GM12873 (cell line): ENCODE data around the gene FBXL7.

ENCODE experiments used
- TF ChIP-seq, protein P1 (sequence below): IDR thresholded peaks from 2 replicates; pipeline ENCODE4 v1.5.1; 2012; ENCODE audit warnings: low read depth, mild to moderate bottlenecking, moderate library complexity, low read length, control low read depth; ENCODE audit not compliant: insufficient read depth; ENCODE audit errors: missing control alignments

The FBXL7 gene

DNA sequence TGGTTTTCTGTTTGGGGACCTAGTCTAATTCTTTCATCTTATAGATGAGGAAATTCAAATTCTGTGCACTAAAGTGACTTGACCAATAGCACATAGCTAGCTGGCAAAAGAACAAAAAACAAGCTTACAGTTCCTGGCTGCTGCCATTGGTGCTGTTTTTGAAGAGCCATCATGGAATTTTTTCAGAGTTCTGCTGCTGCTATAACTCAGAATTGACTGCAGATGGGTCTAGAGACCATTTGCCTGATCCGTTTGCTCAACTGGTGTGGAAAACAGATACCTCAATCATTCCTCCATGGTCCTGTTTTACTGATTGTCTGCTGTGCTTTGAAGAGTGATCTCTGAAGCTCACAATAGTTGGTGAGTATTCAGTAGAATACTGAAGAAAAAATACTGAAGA, 15.2 kb downstream of the FBXL7 start:
- TF ChIP-seq, protein P1, sequence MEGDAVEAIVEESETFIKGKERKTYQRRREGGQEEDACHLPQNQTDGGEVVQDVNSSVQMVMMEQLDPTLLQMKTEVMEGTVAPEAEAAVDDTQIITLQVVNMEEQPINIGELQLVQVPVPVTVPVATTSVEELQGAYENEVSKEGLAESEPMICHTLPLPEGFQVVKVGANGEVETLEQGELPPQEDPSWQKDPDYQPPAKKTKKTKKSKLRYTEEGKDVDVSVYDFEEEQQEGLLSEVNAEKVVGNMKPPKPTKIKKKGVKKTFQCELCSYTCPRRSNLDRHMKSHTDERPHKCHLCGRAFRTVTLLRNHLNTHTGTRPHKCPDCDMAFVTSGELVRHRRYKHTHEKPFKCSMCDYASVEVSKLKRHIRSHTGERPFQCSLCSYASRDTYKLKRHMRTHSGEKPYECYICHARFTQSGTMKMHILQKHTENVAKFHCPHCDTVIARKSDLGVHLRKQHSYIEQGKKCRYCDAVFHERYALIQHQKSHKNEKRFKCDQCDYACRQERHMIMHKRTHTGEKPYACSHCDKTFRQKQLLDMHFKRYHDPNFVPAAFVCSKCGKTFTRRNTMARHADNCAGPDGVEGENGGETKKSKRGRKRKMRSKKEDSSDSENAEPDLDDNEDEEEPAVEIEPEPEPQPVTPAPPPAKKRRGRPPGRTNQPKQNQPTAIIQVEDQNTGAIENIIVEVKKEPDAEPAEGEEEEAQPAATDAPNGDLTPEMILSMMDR: no peak

DNA sequence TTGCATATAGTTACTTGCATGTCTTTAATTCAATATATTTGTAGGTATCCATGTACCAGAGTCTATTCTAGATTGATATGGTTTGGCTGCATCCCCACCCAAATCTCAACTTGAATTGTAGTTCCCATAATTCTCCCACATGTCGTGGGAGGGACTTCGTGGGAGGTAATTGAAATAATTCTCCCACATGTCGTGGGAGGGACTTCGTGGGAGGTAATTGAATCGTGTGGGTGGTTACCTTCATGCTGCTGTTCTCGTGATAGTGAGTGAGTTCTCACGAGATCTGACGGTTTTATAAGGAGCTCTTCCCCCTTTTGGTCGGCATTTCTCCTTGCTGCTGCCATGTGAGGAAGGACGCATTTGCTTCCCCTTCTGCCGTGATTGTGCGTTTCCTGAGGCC, 16.5 kb downstream of the FBXL7 start:
- TF ChIP-seq, protein P1: no peak

DNA sequence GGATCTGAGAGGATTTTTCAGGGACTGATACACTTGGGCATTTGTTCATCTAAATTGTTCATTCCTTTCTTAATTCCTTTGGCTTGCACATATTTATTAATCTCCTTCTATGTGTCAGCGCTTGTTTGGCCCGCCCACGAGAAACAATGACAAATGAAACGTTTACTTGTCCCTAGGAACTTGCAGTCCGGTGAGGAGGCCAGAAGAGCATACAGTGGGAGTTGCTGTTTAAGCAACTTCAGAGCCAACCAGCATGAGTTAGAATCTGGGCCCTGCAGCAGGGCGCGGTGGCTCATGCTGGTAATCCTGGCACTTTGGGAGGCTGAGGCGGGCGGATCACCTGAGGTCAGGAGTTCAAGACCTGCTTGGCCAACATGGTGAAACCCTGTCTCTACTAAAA, 18.8 kb downstream of the FBXL7 start:
- TF ChIP-seq, protein P1: no peak

- TF ChIP-seq, protein P1: no peak
These were observed 20.9 kb downstream of the FBXL7 start for GRCh38 chr5:15520856-15521255.

DNA sequence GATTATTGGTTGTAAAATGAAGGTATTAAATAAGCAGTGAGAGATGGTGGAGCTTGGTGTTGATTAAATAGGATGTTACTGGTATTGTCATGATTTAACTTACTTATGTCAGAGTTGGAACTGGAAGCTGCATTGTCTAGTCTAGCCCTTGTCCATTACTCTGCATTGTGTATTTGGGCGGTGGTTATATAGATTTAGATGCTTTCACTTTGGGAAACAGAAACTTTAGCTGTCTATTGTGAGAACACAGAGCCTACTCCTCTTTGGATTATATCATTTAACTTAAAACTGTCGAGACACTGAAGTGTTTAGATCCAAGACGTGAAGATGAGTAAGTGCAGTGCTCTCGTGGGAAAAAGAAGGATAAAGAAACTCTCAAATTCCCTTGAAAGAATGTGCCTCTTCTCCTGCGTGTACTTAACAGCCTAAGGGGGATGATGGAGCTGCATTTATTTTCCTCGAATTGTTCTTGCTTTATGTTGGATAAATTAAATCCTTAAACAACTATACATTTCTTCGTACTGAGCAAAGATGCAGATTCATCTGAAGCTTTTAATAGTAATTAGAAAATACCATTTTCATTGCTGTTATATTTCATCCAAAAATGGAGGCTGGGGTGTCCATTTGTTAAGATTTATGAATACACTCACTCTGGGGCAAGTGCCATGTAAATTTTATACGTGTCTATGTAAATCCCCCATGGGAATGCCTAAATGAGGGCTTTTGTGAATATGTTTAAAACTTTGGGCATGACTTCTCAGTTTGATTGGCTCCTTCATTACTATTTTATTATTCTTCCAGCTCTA, 21.6 kb downstream of the FBXL7 start:
- TF ChIP-seq, protein P1: no peak

DNA sequence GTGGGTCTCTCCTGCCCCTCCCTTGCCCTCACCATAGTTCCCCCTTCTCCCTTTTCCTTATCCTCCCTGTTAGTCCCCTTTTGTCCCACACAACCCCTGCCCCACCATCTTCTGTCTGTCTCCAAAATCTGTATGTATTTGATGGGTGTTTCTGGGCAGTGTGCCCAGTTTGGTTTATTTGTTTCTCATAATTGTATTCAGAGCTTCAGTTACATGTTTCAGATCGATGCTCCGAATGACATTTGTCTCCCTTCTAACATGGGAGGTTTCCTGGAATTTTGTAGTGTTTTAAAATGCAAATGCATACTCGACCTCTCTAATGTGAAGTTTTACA, 22.2 kb downstream of the FBXL7 start:
- TF ChIP-seq, protein P1: no peak

- TF ChIP-seq, protein P1: no peak
These were observed 24.7 kb downstream of the FBXL7 start for GRCh38 chr5:15524712-15525111.
